SJSA1 (cell line): ENCODE measurements around the gene BRF1. TPM values are rescaled to one million over a fixed set of nuclear protein-coding genes. Genes with fewer than 3 reads are reported as not detected.
"Not testable (repeated sequence)": the region's sequence is repeated elsewhere in the genome, so short reads cannot be mapped to it uniquely, and the experiment has no call there.

Source experiments
- DNase-seq, 2 experiments: peaks; one replicate each; pipeline ENCODE4 v3.0.0-alpha.2; 2015 to 2020; ENCODE audit warnings: low spot score in 2 of 2, low read depth in 1 of 2
- H3K27ac ChIP-seq: fragments of 250-450 bp; sonication (Bioruptor Pico); 2 replicates; pipeline ENCODE4 v1.5.1; 2020; ENCODE audit warnings: mild to moderate bottlenecking, moderate library complexity
- H3K27me3 ChIP-seq: fragments of 250-450 bp; sonication (Bioruptor Pico); replicated peaks from 2 replicates; pipeline ENCODE4 v1.5.1; 2020; ENCODE audit warnings: mild to moderate bottlenecking, moderate library complexity
- H3K36me3 ChIP-seq: fragments of 250-450 bp; sonication (Bioruptor Pico); 2 replicates; pipeline ENCODE4 v1.5.1; 2020; ENCODE audit warnings: mild to moderate bottlenecking
- H3K4me1 ChIP-seq: fragments of 250-450 bp; sonication (Bioruptor Pico); replicated peaks from 2 replicates; pipeline ENCODE4 v1.6.1; 2021; ENCODE audit warnings: mild to moderate bottlenecking
- H3K4me3 ChIP-seq: fragments of 250-450 bp; sonication (Bioruptor Pico); 2 replicates; pipeline ENCODE4 v1.5.1; 2020; ENCODE audit warnings: mild to moderate bottlenecking
- H3K9me3 ChIP-seq: fragments of 250-450 bp; sonication (Bioruptor Pico); replicated peaks from 2 replicates; pipeline ENCODE4 v1.5.1; 2020; ENCODE audit warnings: mild to moderate bottlenecking
- total RNA-seq: library from RNA; depleted of rRNA; stranded (reverse); fragments of >200 nt; shearing (Covaris generic); gene quantifications from 2 replicates; pipeline ENCODE4 v1.2.3, GENCODE V29; 2014

The BRF1 gene
- total RNA-seq, 1 experiment from 2014 or later: 35.8 TPM

DNA sequence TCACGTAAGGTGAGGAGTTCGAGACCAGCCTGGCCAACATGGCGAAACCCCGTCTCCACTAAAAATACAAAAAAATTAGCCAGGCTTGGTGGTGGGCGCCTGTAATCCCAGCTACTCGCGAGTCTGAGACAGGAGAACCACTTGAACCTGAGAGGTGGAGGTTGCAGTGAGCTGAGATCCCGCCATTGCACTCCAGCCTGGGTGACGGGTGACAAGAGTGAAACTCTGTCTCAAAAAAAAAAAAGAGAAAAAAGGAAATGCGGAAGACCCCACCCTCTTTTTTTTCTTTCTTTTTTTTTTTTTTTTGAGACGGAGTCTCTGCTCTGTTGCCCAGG is 1.1 kb upstream of the BRF1 start:
- not testable (repeated sequence) for H3K9me3 ChIP-seq

GRCh38 chr14:105301103-105301914 is 508 bp upstream of the BRF1 start:
- peak in 1 of 2 experiments; percentile 95 for DNase-seq
- peak overlapping the region; percentile 97 for H3K4me3 ChIP-seq
- H3K36me3 ChIP-seq: peaks cover 15% of the 10 kb centered on the region
- peaks cover 9% of the 10 kb centered on the region; the same call in 1 of the 2 replicates for H3K4me1 ChIP-seq
- H3K9me3 ChIP-seq: peaks cover 3% of the 10 kb centered on the region; the same call in 1 of the 2 replicates
- H3K27ac ChIP-seq: peak overlapping the region; percentile 71
- H3K27me3 ChIP-seq: no peaks in the 10 kb centered on the region

More for the DNA sequence above, 1.1 kb upstream of the BRF1 start:
- not testable (repeated sequence) for DNase-seq, H3K27ac ChIP-seq, H3K4me1 ChIP-seq, H3K27me3 ChIP-seq, H3K4me3 ChIP-seq
- H3K36me3 ChIP-seq: peaks cover 15% of the 10 kb centered on the region

GRCh38 chr14:105299654-105300541 is 903 bp downstream of the BRF1 start:
- peak in 1 of 2 experiments; percentile 34 for DNase-seq
- Histone ChIP-seq H3K36me3 (peaks cover 15% of the 10 kb centered on the region), H3K4me3 (peak overlapping the region; percentile 97)

DNA sequence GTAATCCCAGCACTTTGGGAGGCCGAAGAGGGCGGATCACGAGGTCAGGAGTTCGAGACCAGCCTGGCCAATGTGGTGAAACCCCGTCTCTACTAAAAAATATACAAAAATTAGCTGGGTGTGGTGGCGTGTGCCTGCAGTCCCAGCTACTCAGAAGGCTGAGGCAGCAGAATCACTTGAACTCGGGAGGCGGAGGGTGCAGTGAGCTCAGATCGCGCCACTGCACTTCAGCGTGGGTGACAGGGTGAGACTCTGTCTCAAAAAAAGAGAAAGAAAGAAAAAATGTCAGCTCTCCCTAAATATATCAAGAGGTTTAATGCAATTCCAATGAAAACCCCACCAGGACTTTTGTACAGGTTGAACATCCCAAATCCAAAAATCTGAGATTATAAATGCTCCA is 3.5 kb downstream of the BRF1 start:
- peaks cover 15% of the 10 kb centered on the region for H3K36me3 ChIP-seq
- H3K9me3 ChIP-seq, H3K4me3 ChIP-seq, H3K4me1 ChIP-seq, DNase-seq, H3K27ac ChIP-seq, H3K27me3 ChIP-seq: not testable (repeated sequence)

More at GRCh38 chr14:105299654-105300541, 903 bp downstream of the BRF1 start:
- H3K27me3 ChIP-seq: no peaks in the 10 kb centered on the region
- peaks cover 9% of the 10 kb centered on the region; the same call in 1 of the 2 replicates for H3K4me1 ChIP-seq
- H3K9me3 ChIP-seq: peaks cover 3% of the 10 kb centered on the region; the same call in 1 of the 2 replicates
- H3K27ac ChIP-seq: peak overlapping the region; percentile 71

DNA sequence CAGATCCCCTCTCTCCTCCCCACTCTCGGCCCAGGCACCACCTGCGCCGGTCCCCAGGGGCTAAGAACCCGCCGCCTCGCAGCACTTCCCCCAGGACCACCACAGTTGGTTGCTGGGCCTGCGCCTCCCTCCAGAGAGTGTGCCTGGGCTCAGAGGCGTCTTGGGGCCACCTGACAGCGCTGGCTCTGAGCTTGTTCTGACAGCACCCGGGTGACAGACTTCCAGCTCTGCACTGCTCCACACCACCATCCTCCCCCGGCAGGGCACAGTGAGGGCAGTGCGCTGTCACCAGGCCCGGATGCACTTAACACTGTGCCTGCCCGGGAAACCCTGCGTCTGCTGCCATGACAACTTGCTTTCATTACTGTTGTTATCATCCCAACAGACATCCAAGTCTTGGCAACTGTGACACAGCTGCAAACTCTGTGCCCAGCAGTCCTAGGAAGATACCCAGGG is 6.6 kb downstream of the BRF1 start:
- Histone ChIP-seq H3K9me3 (no peaks in the 10 kb centered on the region), H3K4me1 (0 out of 2 replicates have a peak, but pooled peaks cover under 1% of the 10 kb centered on the region), H3K36me3 (no peaks in the 10 kb centered on the region), H3K27ac (no peak overlapping the region), H3K27me3 (no peaks in the 10 kb centered on the region), H3K4me3 (no peak overlapping the region)
- DNase-seq: no peak

- Histone ChIP-seq H3K4me3 (no peak overlapping the region), H3K27ac (no peak overlapping the region), H3K27me3 (no peaks in the 10 kb centered on the region), H3K9me3 (no peaks in the 10 kb centered on the region), H3K4me1 (no peaks in the 10 kb centered on the region), H3K36me3 (no peaks in the 10 kb centered on the region)
- DNase-seq: no peak
These were observed 7.7 kb downstream of the BRF1 start for GRCh38 chr14:105292826-105293711.

DNA sequence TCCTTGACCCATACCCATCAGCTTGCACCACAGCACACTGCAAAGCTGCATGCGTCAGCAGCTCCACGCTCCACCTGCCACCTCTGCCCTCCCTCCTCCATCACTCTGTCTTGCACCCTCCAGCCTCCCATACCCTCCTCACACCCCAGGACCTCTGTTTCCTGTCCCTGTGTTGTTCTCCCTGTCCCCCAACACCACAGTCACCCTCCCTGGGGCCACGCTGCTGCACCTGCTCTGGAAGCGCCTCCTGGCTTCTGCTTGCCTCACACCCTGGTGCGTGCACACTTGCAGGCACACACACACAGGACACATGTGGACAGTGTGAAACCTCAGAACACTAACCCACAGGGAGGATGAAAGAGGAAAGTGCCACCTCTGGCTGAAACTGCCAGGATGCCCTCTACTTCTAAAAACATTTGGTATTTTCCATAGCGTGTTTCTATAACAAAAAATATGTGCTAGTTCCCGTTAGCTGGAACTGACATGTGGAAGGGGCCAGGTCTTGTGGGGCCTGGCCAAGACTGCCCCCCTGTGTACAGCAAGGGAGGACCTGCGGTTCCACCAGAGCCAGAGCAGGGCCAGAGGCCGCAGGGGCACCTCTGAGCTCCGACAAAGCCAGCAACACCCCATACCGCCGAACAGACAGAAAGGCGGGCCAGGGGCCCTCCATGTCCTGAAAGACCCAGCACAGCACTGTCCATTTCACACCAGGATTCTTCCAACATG is 10.0 kb downstream of the BRF1 start:
- no peak for DNase-seq
- no peaks in the 10 kb centered on the region for H3K36me3 ChIP-seq
- no peaks in the 10 kb centered on the region for H3K27me3 ChIP-seq
- no peaks in the 10 kb centered on the region for H3K9me3 ChIP-seq
- H3K4me1 ChIP-seq: no peaks in the 10 kb centered on the region
- H3K4me3 ChIP-seq: no peak overlapping the region
- H3K27ac ChIP-seq: no peak overlapping the region

- not testable (repeated sequence) for H3K9me3 ChIP-seq, H3K27me3 ChIP-seq, H3K4me1 ChIP-seq, H3K4me3 ChIP-seq, H3K36me3 ChIP-seq, H3K27ac ChIP-seq, DNase-seq
These were observed 11.9 kb downstream of the BRF1 start for GRCh38 chr14:105288936-105289335.

- H3K27me3 ChIP-seq: no peaks in the 10 kb centered on the region
- no peak overlapping the region for H3K4me3 ChIP-seq
- H3K4me1 ChIP-seq: no peaks in the 10 kb centered on the region
- H3K36me3 ChIP-seq: no peaks in the 10 kb centered on the region
- H3K27ac ChIP-seq: no peak overlapping the region
- H3K9me3 ChIP-seq: no peaks in the 10 kb centered on the region
- no peak for DNase-seq
These were observed 13.3 kb downstream of the BRF1 start for GRCh38 chr14:105287249-105288102.

GRCh38 chr14:105286759-105287144 is 14.0 kb downstream of the BRF1 start:
- Histone ChIP-seq H3K4me1 (no peaks in the 10 kb centered on the region), H3K27me3 (no peaks in the 10 kb centered on the region), H3K36me3 (no peaks in the 10 kb centered on the region), H3K9me3 (no peaks in the 10 kb centered on the region), H3K27ac (no peak overlapping the region), H3K4me3 (no peak overlapping the region)
- no peak for DNase-seq

DNA sequence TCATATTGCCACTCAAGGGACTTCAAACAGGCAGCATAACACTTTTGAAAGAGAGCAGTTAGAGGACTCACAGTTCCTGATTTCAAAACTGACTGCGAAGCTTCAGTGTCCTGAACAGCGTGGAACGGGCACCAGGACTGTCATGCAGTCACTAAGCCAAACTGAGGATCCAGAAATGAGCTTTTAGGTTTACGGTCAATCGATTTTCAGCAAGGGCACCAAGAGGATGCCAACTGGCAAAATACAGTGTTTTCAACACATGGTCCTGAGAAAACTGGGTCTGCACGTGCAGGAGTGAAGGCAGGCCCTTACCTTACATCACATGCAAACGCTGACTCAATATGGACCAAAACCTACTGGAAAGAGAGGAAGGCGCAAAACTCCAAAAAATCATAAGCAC is 15.6 kb downstream of the BRF1 start:
- Histone ChIP-seq H3K4me3 (no peak overlapping the region), H3K4me1 (no peaks in the 10 kb centered on the region), H3K9me3 (no peaks in the 10 kb centered on the region), H3K27me3 (no peaks in the 10 kb centered on the region), H3K36me3 (no peaks in the 10 kb centered on the region), H3K27ac (no peak overlapping the region)
- DNase-seq: no peak

DNA sequence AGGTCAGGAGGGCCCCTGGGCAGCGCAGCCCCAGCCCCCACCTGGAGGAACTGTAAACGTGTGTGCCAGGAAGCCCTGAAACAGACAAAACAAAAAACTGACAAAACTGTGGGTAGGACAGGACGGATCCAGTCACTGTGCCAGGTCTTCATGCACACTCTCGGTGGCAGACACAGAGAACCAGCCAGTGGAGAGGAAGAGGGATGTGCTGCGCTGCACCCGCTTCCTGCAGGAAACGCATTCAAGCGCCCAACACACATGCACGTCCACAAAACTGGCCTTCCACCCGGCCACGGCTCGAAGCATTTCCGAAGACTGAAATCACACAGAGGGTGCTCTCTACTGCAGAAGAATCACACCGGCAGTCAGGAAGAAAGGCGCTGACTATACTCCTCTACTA is 16.9 kb downstream of the BRF1 start:
- no peaks in the 10 kb centered on the region for H3K4me1 ChIP-seq

More for the DNA sequence above, 16.9 kb downstream of the BRF1 start:
- Histone ChIP-seq H3K4me3 (no peak overlapping the region), H3K27me3 (no peaks in the 10 kb centered on the region), H3K27ac (no peak overlapping the region), H3K36me3 (no peaks in the 10 kb centered on the region), H3K9me3 (no peaks in the 10 kb centered on the region)
- DNase-seq: no peak
